OCI-LY7 (cell line): ENCODE results near the gene ACTL7A. TPM values are rescaled to one million over a fixed set of nuclear protein-coding genes. Genes with fewer than 3 reads are reported as not detected.

Experiments used
- Bru-seq: library from RNA; stranded (reverse); fragments of 400-500 nt; gene quantifications from one replicate; lab custom pipeline; 2021; lab: Mats Ljungman, UMichigan
- BruChase-seq, 2 experiments: library from RNA; stranded (reverse); fragments of 400-500 nt; gene quantifications; one replicate each; lab custom pipeline; 2021; lab: Mats Ljungman, UMichigan
- BruUV-seq: library from RNA; stranded (reverse); fragments of 400-500 nt; replicated peaks from 2 replicates; lab custom pipeline; 2021; lab: Mats Ljungman, UMichigan
- CTCF ChIA-PET: fragments of 300-600 bp; sonication (Branson Sonifier 250); formaldehyde crosslinking; loops from one replicate; lab custom pipeline; 2022; ENCODE audit warnings: antibody characterized with exemption; ENCODE audit not compliant: unreplicated experiment; lab: Charles Lee
- POLR2A ChIA-PET: fragments of 300-600 bp; sonication (Branson Sonifier 250); formaldehyde crosslinking; loops from one replicate; lab custom pipeline; 2022; ENCODE audit warnings: antibody characterized with exemption; lab: Charles Lee
- DNase-seq: peaks from one replicate; pipeline ENCODE4 v3.0.0-alpha.2; 2015; ENCODE audit warnings: low spot score
- H2AFZ ChIP-seq: fragments of 200-600 bp; sonication (generic), shearing (Covaris generic); 2 replicates; pipeline ENCODE4 v1.6.1; 2014; ENCODE audit warnings: mild to moderate bottlenecking, antibody characterized with exemption, low read length, moderate library complexity
- H3K27ac ChIP-seq: fragments of 200-600 bp; sonication (generic); 2 replicates; pipeline ENCODE4 v1.5.1; 2014; ENCODE audit warnings: mixed run types, low read depth, mild to moderate bottlenecking, moderate library complexity, low read length, inconsistent platforms; ENCODE audit not compliant: poor library complexity, severe bottlenecking
- H3K36me3 ChIP-seq: fragments of 200-600 bp; sonication (generic); 2 replicates; pipeline ENCODE4 v1.6.1; 2014; ENCODE audit warnings: mild to moderate bottlenecking, antibody characterized with exemption, low read length, moderate library complexity, mixed read lengths; ENCODE audit not compliant: insufficient read depth
- H3K4me1 ChIP-seq: fragments of 200-600 bp; sonication (generic); 2 replicates; pipeline ENCODE4 v1.5.1; 2014; ENCODE audit warnings: mild to moderate bottlenecking, low read length; ENCODE audit not compliant: insufficient read depth, poor library complexity, severe bottlenecking
- H3K4me2 ChIP-seq: fragments of 200-600 bp; sonication (generic); 2 replicates; pipeline ENCODE4 v1.6.1; 2014; ENCODE audit warnings: mild to moderate bottlenecking, low read length
- H3K4me3 ChIP-seq: fragments of 200-600 bp; sonication (generic); 2 replicates; pipeline ENCODE4 v1.5.1; 2014; ENCODE audit warnings: mild to moderate bottlenecking, low read depth, low read length; ENCODE audit not compliant: poor library complexity, severe bottlenecking
- H3K79me2 ChIP-seq: fragments of 200-600 bp; sonication (generic); 2 replicates; pipeline ENCODE4 v1.6.1; 2016; ENCODE audit warnings: low read depth, mild to moderate bottlenecking, low read length, moderate library complexity, mixed read lengths; ENCODE audit not compliant: insufficient read depth
- H3K9me2 ChIP-seq: fragments of 200-600 bp; sonication (generic); 2 replicates; pipeline ENCODE4 v1.6.1; 2016; ENCODE audit warnings: mild to moderate bottlenecking, low read length, mixed read lengths; ENCODE audit not compliant: insufficient read depth
- H3K9me3 ChIP-seq: fragments of 200-600 bp; sonication (generic); 2 replicates; pipeline ENCODE4 v1.6.1; 2014; ENCODE audit warnings: mild to moderate bottlenecking, mixed run types, low read length, mixed read lengths
- H4K20me1 ChIP-seq: fragments of 200-600 bp; sonication (generic); 2 replicates; pipeline ENCODE4 v1.6.1; 2014; ENCODE audit warnings: mild to moderate bottlenecking, antibody characterized with exemption, low read length, moderate library complexity, mixed read lengths; ENCODE audit not compliant: insufficient read depth
- EZH2phosphoT487 ChIP-seq: fragments of 200-600 bp; sonication (generic); IDR thresholded peaks from 2 replicates; pipeline ENCODE4 v1.6.1; 2018; ENCODE audit warnings: low read depth, borderline replicate concordance, mild to moderate bottlenecking, mixed run types, antibody characterized with exemption, low read length, moderate library complexity, mixed read lengths
- intact Hi-C: fragments of 100-400 bp; cut with micrococcal nuclease; formaldehyde crosslinking; loops from one replicate; pipeline ENCODE4 v1.10.0; 2022; ENCODE audit not compliant: unreplicated experiment
- long read RNA-seq: library from polyadenylated mRNA; stranded (forward); transcript quantifications from one replicate; pipeline ENCODE4 v2.0.0, GENCODE V29; 2022
- total RNA-seq, 2 experiments: library from RNA; depleted of rRNA in 1 of 2; stranded (reverse); fragments of >200 nt in 1 of 2; shearing (Covaris generic) in 1 of 2; gene quantifications; 2 replicates each; pipeline ENCODE4 v1.2.3, GENCODE V29; 2014 to 2022
- TF ChIP-seq, protein P1 (sequence below): fragments of 200-600 bp; sonication (generic); conservative IDR thresholded peaks from 2 replicates; pipeline ENCODE4 v1.5.1; 2014; ENCODE audit warnings: mild to moderate bottlenecking, antibody characterized with exemption, low read length, moderate library complexity, mixed read lengths

The ACTL7A gene, protein sequence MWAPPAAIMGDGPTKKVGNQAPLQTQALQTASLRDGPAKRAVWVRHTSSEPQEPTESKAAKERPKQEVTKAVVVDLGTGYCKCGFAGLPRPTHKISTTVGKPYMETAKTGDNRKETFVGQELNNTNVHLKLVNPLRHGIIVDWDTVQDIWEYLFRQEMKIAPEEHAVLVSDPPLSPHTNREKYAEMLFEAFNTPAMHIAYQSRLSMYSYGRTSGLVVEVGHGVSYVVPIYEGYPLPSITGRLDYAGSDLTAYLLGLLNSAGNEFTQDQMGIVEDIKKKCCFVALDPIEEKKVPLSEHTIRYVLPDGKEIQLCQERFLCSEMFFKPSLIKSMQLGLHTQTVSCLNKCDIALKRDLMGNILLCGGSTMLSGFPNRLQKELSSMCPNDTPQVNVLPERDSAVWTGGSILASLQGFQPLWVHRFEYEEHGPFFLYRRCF
- total RNA-seq (2014; rRNA removed; shearing (Covaris generic)) (not detected in 2 replicates), total RNA-seq (2022) (not detected in 2 replicates), Bru-seq, nascent RNA (not detected), BruChase-seq, experiment 1, labeled RNA remaining after a 6-hour chase (not detected), BruChase-seq, experiment 2, labeled RNA remaining after a 2-hour chase (not detected)
- long read RNA-seq: 0 reads

DNA sequence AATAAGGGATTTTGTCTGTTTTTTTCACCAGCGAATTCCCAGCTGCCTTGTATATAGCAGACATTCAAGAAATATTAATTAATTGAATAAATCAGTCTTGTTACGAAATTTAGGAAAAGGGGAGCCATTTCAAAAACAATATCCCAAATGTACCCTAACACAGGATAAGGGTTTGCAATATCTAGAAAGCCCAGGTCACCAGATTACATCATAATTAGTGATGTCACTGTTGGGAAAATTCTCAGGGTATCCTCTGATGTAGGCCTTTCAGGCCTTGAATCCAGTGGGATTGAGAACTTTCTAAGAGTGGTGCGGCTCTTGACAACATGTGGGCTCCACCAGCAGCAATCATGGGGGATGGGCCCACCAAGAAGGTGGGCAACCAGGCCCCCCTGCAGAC, at the start of gene ACTL7A:
ACTL7A (plus strand) TSS at position 270 of the 400 bp plus-strand sequence; CDS start at position 327, 57 bp downstream.
- no peak for TF ChIP-seq EZH2phosphoT487
- TF ChIP-seq, protein P1, sequence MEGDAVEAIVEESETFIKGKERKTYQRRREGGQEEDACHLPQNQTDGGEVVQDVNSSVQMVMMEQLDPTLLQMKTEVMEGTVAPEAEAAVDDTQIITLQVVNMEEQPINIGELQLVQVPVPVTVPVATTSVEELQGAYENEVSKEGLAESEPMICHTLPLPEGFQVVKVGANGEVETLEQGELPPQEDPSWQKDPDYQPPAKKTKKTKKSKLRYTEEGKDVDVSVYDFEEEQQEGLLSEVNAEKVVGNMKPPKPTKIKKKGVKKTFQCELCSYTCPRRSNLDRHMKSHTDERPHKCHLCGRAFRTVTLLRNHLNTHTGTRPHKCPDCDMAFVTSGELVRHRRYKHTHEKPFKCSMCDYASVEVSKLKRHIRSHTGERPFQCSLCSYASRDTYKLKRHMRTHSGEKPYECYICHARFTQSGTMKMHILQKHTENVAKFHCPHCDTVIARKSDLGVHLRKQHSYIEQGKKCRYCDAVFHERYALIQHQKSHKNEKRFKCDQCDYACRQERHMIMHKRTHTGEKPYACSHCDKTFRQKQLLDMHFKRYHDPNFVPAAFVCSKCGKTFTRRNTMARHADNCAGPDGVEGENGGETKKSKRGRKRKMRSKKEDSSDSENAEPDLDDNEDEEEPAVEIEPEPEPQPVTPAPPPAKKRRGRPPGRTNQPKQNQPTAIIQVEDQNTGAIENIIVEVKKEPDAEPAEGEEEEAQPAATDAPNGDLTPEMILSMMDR: no peak
- ChIA-PET POLR2A (no interaction called here), CTCF (no interaction called here)
- Histone ChIP-seq H3K4me3 (no peak within 1 kb of the TSS), H3K4me2 (no peak within 1 kb of the TSS), H3K36me3 (no peaks in the 10 kb centered on the region), H2AFZ (no peak within 1 kb of the TSS), H3K9me3 (no peaks in the 10 kb centered on the region), H3K4me1 (no peaks in the 10 kb centered on the region), H4K20me1 (no peaks in the 10 kb centered on the region), H3K79me2 (no peaks in the 10 kb centered on the region), H3K9me2 (no peaks in the 10 kb centered on the region), H3K27ac (no peak within 1 kb of the TSS)
- intact Hi-C loops: no loop called here
- BruUV-seq: no TSS peak
- no peak for DNase-seq

DNA sequence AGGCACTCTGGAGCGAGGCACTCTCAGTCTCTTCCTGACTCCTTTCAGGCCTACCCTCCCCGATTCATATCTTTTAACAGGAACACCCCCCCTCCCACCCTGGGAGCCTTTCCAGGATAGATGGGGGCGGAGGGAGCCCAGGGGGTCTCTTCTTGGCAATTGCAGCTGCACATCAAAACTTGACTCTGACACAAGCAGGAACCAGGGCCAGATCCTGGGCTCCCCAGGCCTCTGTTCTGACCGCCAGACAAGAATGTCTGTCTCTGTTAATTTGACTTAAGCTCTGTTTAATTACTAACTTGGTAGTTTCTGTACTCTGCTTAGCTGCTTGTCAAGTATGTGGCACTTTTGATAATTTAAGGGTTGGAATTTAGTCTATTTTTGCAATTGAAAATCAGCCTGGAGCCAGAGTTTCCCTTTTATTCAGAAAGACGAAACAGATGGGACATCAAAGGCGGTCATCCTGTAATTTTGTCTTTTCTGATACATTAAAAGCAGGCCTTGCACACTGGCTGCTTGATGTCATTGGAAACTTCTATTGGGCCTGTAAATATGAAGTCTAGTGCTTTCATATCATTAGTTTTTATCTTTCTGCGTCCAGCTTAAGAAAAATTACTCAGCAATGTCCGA, 49.6 kb upstream of the ACTL7A start:
- TF ChIP-seq, protein P1: no peak
- no peak for TF ChIP-seq EZH2phosphoT487
- H3K9me3 ChIP-seq: no peaks in the 10 kb centered on the region
- intact Hi-C loops: no loop called here
- H2AFZ ChIP-seq: no peak overlapping the region
- H3K4me3 ChIP-seq: no peak overlapping the region
- no peak overlapping the region for H3K27ac ChIP-seq
- no peaks in the 10 kb centered on the region for H3K36me3 ChIP-seq
- POLR2A ChIA-PET: no interaction called here
- no peaks in the 10 kb centered on the region for H3K9me2 ChIP-seq
- H3K4me1 ChIP-seq: no peaks in the 10 kb centered on the region
- CTCF ChIA-PET: no interaction called here
- H4K20me1 ChIP-seq: no peaks in the 10 kb centered on the region
- H3K79me2 ChIP-seq: no peaks in the 10 kb centered on the region
- H3K4me2 ChIP-seq: no peak overlapping the region
- DNase-seq: no peak
- BruUV-seq: no TSS peak
